Neural progenitor cell (in vitro differentiated cells): ENCODE data around the gene COL21A1. TPM values are rescaled to one million over a fixed set of nuclear protein-coding genes. Genes with fewer than 3 reads are reported as not detected.

Experiments
- DNase-seq: peaks from one replicate; pipeline ENCODE4 v3.0.0-alpha.2; 2016; ENCODE audit warnings: low spot score
- H2AFZ ChIP-seq: fragments of 200-600 bp; sonication (generic); replicated peaks from 2 replicates; pipeline ENCODE4 v1.6.1; 2016; ENCODE audit warnings: antibody characterized with exemption
- H3F3A ChIP-seq: fragments of 200-600 bp; sonication (generic); 2 replicates; pipeline ENCODE4 v1.6.1; 2016; ENCODE audit warnings: antibody characterized with exemption, low read depth
- H3K27ac ChIP-seq: fragments of 200-600 bp; sonication (generic); 2 replicates; pipeline ENCODE4 v1.5.1; 2016; ENCODE audit warnings: mild to moderate bottlenecking
- H3K27me3 ChIP-seq: fragments of 200-600 bp; sonication (generic); 2 replicates; pipeline ENCODE4 v1.6.1; 2016; ENCODE audit warnings: mild to moderate bottlenecking, moderate library complexity
- H3K36me3 ChIP-seq: fragments of 200-600 bp; sonication (generic); 2 replicates; pipeline ENCODE4 v1.5.1; 2016
- H3K4me1 ChIP-seq: fragments of 200-600 bp; sonication (generic); 2 replicates; pipeline ENCODE4 v1.6.1; 2016; ENCODE audit warnings: mixed run types
- H3K4me2 ChIP-seq: fragments of 200-600 bp; sonication (generic); 2 replicates; pipeline ENCODE4 v1.6.1; 2016
- H3K4me3 ChIP-seq: fragments of 200-600 bp; sonication (generic); 2 replicates; pipeline ENCODE4 v1.5.1; 2016
- H3K79me2 ChIP-seq: fragments of 200-600 bp; sonication (generic); 2 replicates; pipeline ENCODE4 v1.6.1; 2016; ENCODE audit warnings: low read depth
- H3K9ac ChIP-seq: fragments of 200-600 bp; sonication (generic); 2 replicates; pipeline ENCODE4 v1.6.1; 2016
- H3K9me3 ChIP-seq: fragments of 200-600 bp; sonication (generic); 2 replicates; pipeline ENCODE4 v1.5.1; 2016; ENCODE audit warnings: low read depth
- H4K20me1 ChIP-seq: fragments of 200-600 bp; sonication (generic); 2 replicates; pipeline ENCODE4 v1.6.1; 2016; ENCODE audit warnings: low read depth
- H3K27ac Mint-ChIP-seq: 3 replicates; pipeline ENCODE4 v1.8.0; 2021; ENCODE audit warnings: mixed read lengths
- H3K27me3 Mint-ChIP-seq: 2 replicates; pipeline ENCODE4 v1.8.0; 2022; ENCODE audit warnings: low read depth, mild to moderate bottlenecking, inconsistent platforms, moderate library complexity, mixed read lengths; ENCODE audit not compliant: insufficient read depth
- H3K36me3 Mint-ChIP-seq: 3 replicates; pipeline ENCODE4 v1.8.0; 2021; ENCODE audit warnings: mixed read lengths
- H3K4me1 Mint-ChIP-seq: 3 replicates; pipeline ENCODE4 v1.8.0; 2021; ENCODE audit warnings: mixed read lengths
- H3K4me3 Mint-ChIP-seq: 3 replicates; pipeline ENCODE4 v1.8.0; 2021; ENCODE audit warnings: mild to moderate bottlenecking, moderate library complexity, mixed read lengths
- H3K9me3 Mint-ChIP-seq: 3 replicates; pipeline ENCODE4 v1.8.0; 2020; ENCODE audit warnings: mixed read lengths
- EZH2 ChIP-seq: fragments of 200-600 bp; sonication (generic); IDR thresholded peaks from 2 replicates; pipeline ENCODE4 v1.6.1; 2017; ENCODE audit warnings: antibody characterized with exemption, mild to moderate bottlenecking, moderate library complexity
- EZH2phosphoT487 ChIP-seq: fragments of 200-600 bp; sonication (generic); IDR thresholded peaks from 2 replicates; pipeline ENCODE4 v1.6.1; 2017; ENCODE audit warnings: antibody characterized with exemption
- total RNA-seq: library from RNA; depleted of rRNA; stranded (reverse); fragments of >200 nt; gene quantifications from 2 replicates; pipeline ENCODE4 v1.2.3, GENCODE V29; 2015; ENCODE audit warnings: low replicate concordance
- TF ChIP-seq, protein P1 (sequence below): fragments of 200-600 bp; sonication (generic); IDR thresholded peaks from 2 replicates; pipeline ENCODE4 v1.5.1; 2017; ENCODE audit warnings: antibody characterized with exemption, mild to moderate bottlenecking

The COL21A1 gene
- total RNA-seq, 1 donor from 2014 or later, result 0.95 TPM

DNA sequence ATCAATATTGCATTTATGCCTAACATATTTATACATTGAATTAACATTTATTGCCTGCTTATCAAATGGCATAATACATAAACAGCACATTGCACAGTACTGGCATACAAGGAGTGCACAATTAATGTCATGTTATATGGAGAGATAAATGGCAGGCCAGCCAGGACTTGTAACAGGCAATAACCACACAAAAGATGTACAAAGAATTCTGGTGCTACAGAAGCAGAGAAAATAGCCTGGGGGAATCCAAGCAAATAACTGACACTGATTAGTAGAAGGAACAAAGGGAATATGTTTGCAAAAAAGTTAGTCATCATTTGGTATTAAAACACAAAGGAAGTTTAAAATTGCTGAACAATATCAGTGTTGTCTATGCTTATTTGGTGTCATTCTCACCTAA, 27.3 kb downstream of the COL21A1 start:
- no peaks in the 10 kb centered on the region for H3K36me3 Mint-ChIP-seq
- H3K79me2 ChIP-seq, result no peaks in the 10 kb centered on the region
- no peak overlapping the region for H3K4me3 ChIP-seq
- H3K27me3 ChIP-seq, result no peaks in the 10 kb centered on the region
- TF ChIP-seq EZH2phosphoT487, result no peak
- H3K9ac ChIP-seq, result no peak overlapping the region
- H3K9me3 ChIP-seq, result no peaks in the 10 kb centered on the region
- no peak overlapping the region for H3K27ac Mint-ChIP-seq
- H3K4me1 ChIP-seq, result no peaks in the 10 kb centered on the region
- no peaks in the 10 kb centered on the region for H3K27me3 Mint-ChIP-seq
- no peak overlapping the region for H3K4me3 Mint-ChIP-seq
- H3K4me2 ChIP-seq, result no peak overlapping the region
- H3F3A ChIP-seq, result no peaks in the 10 kb centered on the region
- H3K9me3 Mint-ChIP-seq, result no peaks in the 10 kb centered on the region
- H3K4me1 Mint-ChIP-seq, result no peaks in the 10 kb centered on the region
- no peaks in the 10 kb centered on the region for H3K36me3 ChIP-seq
- DNase-seq, result no peak
- no peak overlapping the region for H2AFZ ChIP-seq
- no peak overlapping the region for H3K27ac ChIP-seq
- H4K20me1 ChIP-seq, result no peaks in the 10 kb centered on the region

DNA sequence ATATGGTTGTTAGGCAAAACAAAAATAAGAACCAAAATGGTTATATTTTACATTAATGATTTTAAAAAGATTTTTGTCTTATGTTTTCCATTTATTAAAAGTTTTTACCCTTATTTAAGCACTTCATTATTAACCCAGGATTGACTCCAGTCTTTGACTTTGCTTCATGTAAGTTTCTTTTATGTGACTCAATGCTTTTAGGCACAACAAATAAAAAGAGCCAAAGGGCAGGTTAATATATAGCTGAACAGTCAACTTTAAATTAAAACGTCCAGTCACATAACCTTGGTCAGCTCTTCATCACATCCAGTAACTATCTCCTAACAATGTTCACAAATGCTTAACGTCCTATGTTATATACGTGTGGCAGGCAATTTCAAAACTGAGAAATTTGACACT, 32.7 kb downstream of the COL21A1 start:
- Mint-ChIP-seq H3K4me3 (no peak overlapping the region), H3K9me3 (no peaks in the 10 kb centered on the region), H3K4me1 (no peaks in the 10 kb centered on the region), H3K27ac (no peak overlapping the region), H3K36me3 (no peaks in the 10 kb centered on the region), H3K27me3 (no peaks in the 10 kb centered on the region)
- no peak overlapping the region for H3K4me3 ChIP-seq
- no peak overlapping the region for H3K27ac ChIP-seq
- DNase-seq, result no peak
- H3F3A ChIP-seq, result no peaks in the 10 kb centered on the region
- H4K20me1 ChIP-seq, result no peaks in the 10 kb centered on the region
- H3K4me1 ChIP-seq, result no peaks in the 10 kb centered on the region
- no peaks in the 10 kb centered on the region for H3K79me2 ChIP-seq
- H3K4me2 ChIP-seq, result no peak overlapping the region
- H3K9me3 ChIP-seq, result no peaks in the 10 kb centered on the region
- H3K27me3 ChIP-seq, result no peaks in the 10 kb centered on the region
- H3K9ac ChIP-seq, result no peak overlapping the region
- H3K36me3 ChIP-seq, result no peaks in the 10 kb centered on the region
- TF ChIP-seq EZH2phosphoT487 (no peak), EZH2 (no peak)
- TF ChIP-seq, protein P1, sequence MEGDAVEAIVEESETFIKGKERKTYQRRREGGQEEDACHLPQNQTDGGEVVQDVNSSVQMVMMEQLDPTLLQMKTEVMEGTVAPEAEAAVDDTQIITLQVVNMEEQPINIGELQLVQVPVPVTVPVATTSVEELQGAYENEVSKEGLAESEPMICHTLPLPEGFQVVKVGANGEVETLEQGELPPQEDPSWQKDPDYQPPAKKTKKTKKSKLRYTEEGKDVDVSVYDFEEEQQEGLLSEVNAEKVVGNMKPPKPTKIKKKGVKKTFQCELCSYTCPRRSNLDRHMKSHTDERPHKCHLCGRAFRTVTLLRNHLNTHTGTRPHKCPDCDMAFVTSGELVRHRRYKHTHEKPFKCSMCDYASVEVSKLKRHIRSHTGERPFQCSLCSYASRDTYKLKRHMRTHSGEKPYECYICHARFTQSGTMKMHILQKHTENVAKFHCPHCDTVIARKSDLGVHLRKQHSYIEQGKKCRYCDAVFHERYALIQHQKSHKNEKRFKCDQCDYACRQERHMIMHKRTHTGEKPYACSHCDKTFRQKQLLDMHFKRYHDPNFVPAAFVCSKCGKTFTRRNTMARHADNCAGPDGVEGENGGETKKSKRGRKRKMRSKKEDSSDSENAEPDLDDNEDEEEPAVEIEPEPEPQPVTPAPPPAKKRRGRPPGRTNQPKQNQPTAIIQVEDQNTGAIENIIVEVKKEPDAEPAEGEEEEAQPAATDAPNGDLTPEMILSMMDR, result no peak
- H2AFZ ChIP-seq, result no peak overlapping the region

DNA sequence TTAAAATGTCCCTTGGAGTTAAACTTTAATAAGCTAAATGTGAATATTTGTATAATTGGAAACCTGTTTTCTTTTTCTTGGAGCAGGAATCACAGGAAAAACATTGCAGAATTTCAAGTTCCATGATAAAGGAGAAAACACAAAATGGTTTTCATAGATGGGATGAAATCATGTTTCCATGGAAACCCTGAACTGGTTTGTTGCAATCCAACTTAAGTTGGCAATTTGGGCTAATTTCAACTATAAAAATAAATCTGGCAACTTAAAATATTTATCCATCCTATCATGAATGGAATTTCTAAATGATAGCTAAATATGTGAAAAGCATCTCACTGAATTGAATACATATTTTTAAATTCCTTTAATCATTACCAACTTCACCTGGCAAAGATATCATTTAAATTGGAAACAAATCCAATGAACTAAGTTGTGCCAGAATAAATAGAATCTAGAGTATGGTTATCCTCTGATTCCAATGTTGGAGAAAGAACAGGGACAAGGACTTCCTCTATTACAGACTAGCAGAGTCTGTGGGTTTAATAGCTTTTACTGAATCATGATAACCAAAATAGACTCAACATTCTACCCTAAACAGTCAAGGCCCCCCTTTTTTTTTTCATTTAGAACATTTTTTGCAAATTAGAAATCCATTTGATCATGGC, 33.2 kb downstream of the COL21A1 start:
- TF ChIP-seq, protein P1, result no peak
- TF ChIP-seq EZH2phosphoT487 (no peak), EZH2 (no peak)
- DNase-seq, result no peak

DNA sequence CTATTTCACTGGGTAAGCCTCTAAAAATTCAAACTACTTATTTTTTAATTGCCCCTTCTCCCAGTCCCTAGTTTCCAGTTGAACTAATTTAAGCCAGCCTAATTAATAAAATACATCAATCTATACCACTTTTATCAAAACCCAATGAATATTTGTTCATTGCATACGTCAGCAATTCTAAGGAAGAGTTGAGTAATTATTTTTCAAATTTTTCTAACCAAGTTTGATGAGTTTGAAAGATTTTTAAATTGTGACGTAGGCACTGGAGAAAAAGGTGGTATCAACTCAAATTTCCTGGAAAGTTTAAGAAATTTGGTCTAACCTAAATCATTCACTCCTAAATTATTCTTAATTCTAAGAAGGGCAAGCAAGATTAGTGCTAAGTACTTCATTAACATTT, 35.7 kb downstream of the COL21A1 start:
- Histone ChIP-seq H3K27ac (no peak overlapping the region), H3K9me3 (no peaks in the 10 kb centered on the region), H3K4me3 (no peak overlapping the region), H3K36me3 (no peaks in the 10 kb centered on the region), H3K9ac (no peak overlapping the region), H3F3A (no peaks in the 10 kb centered on the region), H3K79me2 (no peaks in the 10 kb centered on the region), H3K27me3 (no peaks in the 10 kb centered on the region), H3K4me2 (no peak overlapping the region), H2AFZ (no peak overlapping the region), H4K20me1 (no peaks in the 10 kb centered on the region), H3K4me1 (no peaks in the 10 kb centered on the region)
- no peak for DNase-seq
- Mint-ChIP-seq H3K4me1 (no peaks in the 10 kb centered on the region), H3K27me3 (no peaks in the 10 kb centered on the region), H3K36me3 (no peaks in the 10 kb centered on the region), H3K27ac (no peak overlapping the region), H3K9me3 (no peaks in the 10 kb centered on the region), H3K4me3 (no peak overlapping the region)
- TF ChIP-seq, protein P1, result no peak
- no peak for TF ChIP-seq EZH2phosphoT487
- TF ChIP-seq EZH2, result no peak

More for the DNA sequence above, 33.2 kb downstream of the COL21A1 start:
- Mint-ChIP-seq H3K36me3 (no peaks in the 10 kb centered on the region), H3K4me1 (no peaks in the 10 kb centered on the region), H3K9me3 (no peaks in the 10 kb centered on the region), H3K27ac (no peak overlapping the region), H3K27me3 (no peaks in the 10 kb centered on the region), H3K4me3 (no peak overlapping the region)
- Histone ChIP-seq H3K79me2 (no peaks in the 10 kb centered on the region), H3K4me1 (no peaks in the 10 kb centered on the region), H3K4me2 (no peak overlapping the region), H3K36me3 (no peaks in the 10 kb centered on the region), H4K20me1 (no peaks in the 10 kb centered on the region), H3K9me3 (no peaks in the 10 kb centered on the region), H2AFZ (no peak overlapping the region), H3F3A (no peaks in the 10 kb centered on the region), H3K27ac (no peak overlapping the region), H3K27me3 (no peaks in the 10 kb centered on the region), H3K9ac (no peak overlapping the region), H3K4me3 (no peak overlapping the region)
